ENCODE results near the gene ART3. TPM values are rescaled to one million over a fixed set of nuclear protein-coding genes. Genes with fewer than 3 reads are reported as not detected.

The ART3 gene
- total RNA-seq, 1 experiment from 2014 or later, result not detected

GRCh38 chr4:76083386-76083988 is 9.0 kb downstream of the ART3 start:
- no peak overlapping the region for H3K27ac ChIP-seq (ENCODE audit: low read length)
- ChIA-PET POLR2A (no interaction called here), CTCF (interaction anchor here (1.2 kb wide), 1 partner anchor 20 kb away, joined by 6 read pairs; no protein-coding TSS in a partner anchor)
- H3K4me1 ChIP-seq (ENCODE audit: control insufficient read depth, insufficient read depth, low read length), result no peaks in the 10 kb centered on the region
- no TSS peak for BruUV-seq (replicated peaks)
- TF ChIP-seq POLR2AphosphoS5 (IDR thresholded peaks at IDR 0.05; ENCODE audit: low read depth, low read length) (no peak), TCF7L2 (IDR thresholded peaks at IDR 0.05; ENCODE audit: low read depth, low read length) (no peak), REST (IDR thresholded peaks at IDR 0.05; ENCODE audit: insufficient read depth in 1 of 2, low read depth in 2 of 2, low read length in 1 of 2) (no peak), SIN3A (IDR thresholded peaks at IDR 0.05; ENCODE audit: borderline replicate concordance, insufficient read depth, low read depth, low read length) (no peak), CTCF (IDR thresholded peaks at IDR 0.05) (no peak)
- no peaks in the 10 kb centered on the region for H3K36me3 ChIP-seq (ENCODE audit: control insufficient read depth, insufficient read depth, low read length)
- H3K4me3 ChIP-seq (ENCODE audit: low read depth in 2 of 2, low read length in 2 of 2), result no peak overlapping the region
- in situ Hi-C loops (cut with HindIII; ENCODE audit: low pct_unique_long_range_greater_than_20kb, low sequenced_read_pairs) (no loop called here), intact Hi-C loops (cut with micrococcal nuclease; ENCODE audit: unreplicated experiment) (no loop called here)
- no peak for ATAC-seq
- no peaks in the 10 kb centered on the region for H3K9me3 ChIP-seq (ENCODE audit: control insufficient read depth, insufficient read depth, low read depth, low read length)
- DNase-seq (ENCODE audit: low read depth, low spot score), result no peak
- no peaks in the 10 kb centered on the region; the same call in 1 of the 2 replicates for H3K27me3 ChIP-seq (ENCODE audit: control insufficient read depth, insufficient read depth, low read length)

- ChIA-PET CTCF (interaction anchor here (1.2 kb wide), 1 partner anchor 19 kb away, joined by 6 read pairs; no protein-coding TSS in a partner anchor), POLR2A (no interaction called here)
- Histone ChIP-seq H3K36me3 (ENCODE audit: control insufficient read depth, insufficient read depth, low read length) (no peaks in the 10 kb centered on the region), H3K27me3 (ENCODE audit: control insufficient read depth, insufficient read depth, low read length) (no peaks in the 10 kb centered on the region; the same call in 1 of the 2 replicates), H3K9me3 (ENCODE audit: control insufficient read depth, insufficient read depth, low read depth, low read length) (no peaks in the 10 kb centered on the region), H3K27ac (ENCODE audit: low read length) (no peak overlapping the region), H3K4me1 (ENCODE audit: control insufficient read depth, insufficient read depth, low read length) (no peaks in the 10 kb centered on the region), H3K4me3 (ENCODE audit: low read depth in 2 of 2, low read length in 2 of 2) (no peak overlapping the region)
- no peak for TF ChIP-seq REST (IDR thresholded peaks at IDR 0.05; ENCODE audit: insufficient read depth in 1 of 2, low read depth in 2 of 2, low read length in 1 of 2)
- no peak for TF ChIP-seq CTCF (IDR thresholded peaks at IDR 0.05)
- TF ChIP-seq TCF7L2 (IDR thresholded peaks at IDR 0.05; ENCODE audit: low read depth, low read length), result no peak
- no peak for TF ChIP-seq SIN3A (IDR thresholded peaks at IDR 0.05; ENCODE audit: borderline replicate concordance, insufficient read depth, low read depth, low read length)
- no peak for TF ChIP-seq POLR2AphosphoS5 (IDR thresholded peaks at IDR 0.05; ENCODE audit: low read depth, low read length)
- DNase-seq (ENCODE audit: low read depth, low spot score), result no peak
- intact Hi-C loops (cut with micrococcal nuclease; ENCODE audit: unreplicated experiment) (no loop called here), in situ Hi-C loops (cut with HindIII; ENCODE audit: low pct_unique_long_range_greater_than_20kb, low sequenced_read_pairs) (no loop called here)
- no TSS peak for BruUV-seq (replicated peaks)
- ATAC-seq, result no peak
These were observed 10.0 kb downstream of the ART3 start for GRCh38 chr4:76084542-76084941.

All from Panc1 (cell line).